Middle frontal gyrus (tissue), 1 donor: ENCODE data around the gene ATP2B3.

Experiments
- DNase-seq: peaks from one replicate; pipeline ENCODE4 v3.0.0-alpha.2; 2015; ENCODE audit warnings: low spot score; ENCODE audit errors: extremely low spot score

The ATP2B3 gene

DNA sequence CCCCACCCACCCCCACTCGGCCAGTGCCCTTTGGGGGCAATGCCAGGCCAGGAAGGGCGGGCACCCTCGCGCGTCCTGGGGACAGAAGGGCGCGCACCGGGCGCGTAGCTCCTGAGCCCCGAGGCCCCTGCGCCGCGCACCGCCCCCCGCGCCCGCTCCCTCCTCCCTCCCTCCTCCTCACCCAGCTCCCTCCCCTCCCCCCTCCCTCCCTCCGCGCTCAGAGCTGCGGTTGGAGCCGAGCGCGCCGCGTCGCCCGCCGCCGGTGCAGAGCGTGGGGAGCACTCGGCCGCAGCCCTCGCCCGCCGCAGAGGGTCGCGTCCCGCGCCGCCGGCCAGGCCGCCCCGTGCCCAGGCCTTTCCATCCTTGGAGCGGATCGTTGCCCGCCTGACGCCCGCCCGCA lies at the start of gene ATP2B3:
Gene ATP2B3 (plus strand): TSS at position 220 of the 400 bp plus-strand sequence. CDS start 18,606 bp downstream, outside the sequence.
- DNase-seq = no peak

DNA sequence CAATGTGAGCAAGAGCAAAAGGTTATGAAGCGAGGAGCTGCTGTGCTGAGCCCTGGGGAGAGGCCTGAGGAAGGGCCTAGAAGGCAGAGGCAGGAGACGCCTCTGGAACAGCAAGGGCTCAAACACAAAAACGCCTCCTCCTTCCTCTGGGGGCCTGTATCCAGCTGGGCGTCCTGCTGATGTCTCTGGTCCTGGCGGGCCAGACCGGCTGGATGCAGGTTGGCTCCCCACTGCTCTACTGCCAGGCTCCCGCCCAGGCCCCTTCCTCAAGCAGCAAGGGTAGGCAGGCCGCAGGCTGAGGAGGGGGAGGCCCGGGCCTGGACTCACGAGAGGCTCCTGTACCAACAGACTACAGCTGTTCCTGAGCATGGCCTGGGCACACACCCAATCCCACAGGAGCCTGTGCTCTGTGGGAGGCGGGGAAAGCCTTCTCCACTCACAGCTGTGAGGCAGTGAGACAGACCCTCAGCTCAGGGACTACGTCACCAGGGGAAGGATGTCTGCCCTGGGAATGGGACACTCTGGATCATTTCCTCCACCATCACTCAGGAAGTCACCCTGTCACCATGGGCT lies 49.3 kb upstream of the ATP2B3 start:
- DNase-seq = no peak

DNA sequence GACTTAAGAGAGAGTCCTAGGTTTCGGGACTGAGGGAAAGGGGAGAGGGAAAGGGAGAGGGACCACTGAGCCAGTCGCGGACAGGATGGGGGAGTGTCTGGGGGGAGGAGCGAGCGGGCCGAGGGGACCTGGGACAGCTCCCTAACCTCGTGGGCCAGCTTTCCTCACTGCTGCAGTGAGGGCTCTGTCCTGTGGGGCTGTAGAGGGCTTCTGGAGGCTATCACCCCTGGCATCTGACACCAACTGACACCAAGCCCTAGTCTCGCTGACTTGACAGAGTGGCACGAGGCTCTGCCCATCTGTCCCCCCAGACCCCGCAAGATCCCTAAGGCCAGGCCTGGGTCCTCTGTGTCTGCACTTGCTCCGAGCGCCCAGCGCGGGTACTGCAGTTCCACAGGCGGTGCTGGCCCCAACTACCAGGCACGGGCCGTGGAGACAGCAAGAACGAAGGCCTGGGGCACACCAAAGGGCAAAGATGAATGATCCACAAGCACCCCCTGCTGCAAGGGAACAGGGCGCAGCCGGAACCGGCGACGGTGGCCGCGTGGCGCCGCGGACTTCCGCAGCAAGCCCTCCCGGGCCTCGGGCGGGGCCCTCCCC lies 47.5 kb upstream of the ATP2B3 start:
- no peak for DNase-seq

DNA sequence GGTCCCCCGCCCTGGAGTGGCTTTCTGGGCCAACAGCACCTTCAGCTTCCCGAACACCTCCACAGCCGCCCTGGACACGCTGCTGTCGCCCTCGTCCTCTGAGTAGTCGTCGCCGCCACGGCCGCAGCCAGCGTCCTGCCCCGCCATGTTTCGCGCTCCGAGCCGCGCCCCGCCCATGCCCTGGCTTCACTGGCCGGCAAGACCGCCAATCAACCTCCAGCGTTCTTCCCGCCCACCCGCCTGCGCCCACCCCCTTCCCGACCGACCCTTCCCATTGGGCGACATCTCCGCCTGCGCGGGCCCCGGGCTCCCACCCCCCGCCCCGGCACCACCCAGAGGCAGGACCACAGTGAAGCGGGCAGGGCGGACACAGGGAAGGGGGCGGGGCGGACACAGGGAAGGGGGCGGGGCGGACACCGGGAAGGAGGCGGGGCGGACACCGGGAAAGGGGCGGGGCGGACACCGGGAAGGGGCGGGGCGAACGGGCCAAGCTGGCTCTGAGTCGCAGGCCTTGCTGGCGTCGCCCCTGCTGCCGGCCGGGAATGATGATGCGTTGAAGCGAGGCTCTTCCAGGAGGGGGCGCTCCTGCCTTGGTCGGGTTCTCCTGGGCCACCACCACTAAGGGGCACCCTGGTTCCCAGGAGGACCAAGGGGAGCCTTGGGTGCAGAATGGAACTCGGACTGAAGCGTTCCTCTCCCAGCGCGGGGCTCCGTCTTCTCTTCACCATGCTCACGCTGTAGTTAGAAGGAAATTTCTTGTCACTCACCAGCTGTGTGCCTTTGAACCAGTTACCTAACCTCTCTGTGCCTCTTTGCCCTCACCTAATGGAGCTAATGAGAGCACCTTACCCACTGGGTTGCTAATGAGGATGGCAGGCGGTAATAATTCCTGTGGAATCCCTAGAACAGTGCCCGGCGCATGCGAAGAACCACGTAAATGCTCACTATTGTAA lies 46.8 kb upstream of the ATP2B3 start, which contains the start of gene HAUS7:
Gene HAUS7 (minus strand): TSS at position 166 of the 953 bp plus-strand sequence. CDS start 19 bp downstream, at position 147.
- peak; percentile 69 for DNase-seq

DNA sequence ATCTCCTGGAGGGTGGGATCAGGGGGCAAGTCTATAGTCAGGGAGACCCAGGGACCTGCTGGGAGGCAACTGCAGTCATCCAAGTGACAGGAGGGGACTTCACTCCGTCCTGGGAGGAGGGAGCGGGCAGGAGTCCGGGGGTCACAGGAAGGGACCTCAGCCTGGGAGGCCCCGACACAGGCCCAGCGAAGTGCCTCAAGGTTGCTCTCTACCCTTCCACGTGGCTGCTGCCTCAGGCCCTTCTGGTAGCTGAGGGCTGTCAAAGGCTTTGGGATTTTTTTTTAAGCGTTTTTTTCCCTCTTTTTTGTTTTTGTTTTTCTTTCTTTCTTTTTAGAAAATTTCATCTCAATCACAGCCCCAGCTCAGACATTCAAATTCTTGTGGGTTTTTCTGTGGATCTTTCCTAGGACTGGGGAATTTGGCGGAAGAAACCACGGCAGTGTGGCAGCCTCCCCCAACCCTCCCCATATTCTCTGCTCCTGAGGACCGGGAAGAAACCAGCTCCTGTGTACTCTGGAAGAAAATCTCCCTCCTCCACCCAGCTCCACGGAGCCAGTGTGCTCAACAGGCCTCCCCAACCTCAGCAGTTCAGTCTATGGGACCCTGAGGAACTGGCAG lies 45.7 kb upstream of the ATP2B3 start:
- DNase-seq = no peak

DNA sequence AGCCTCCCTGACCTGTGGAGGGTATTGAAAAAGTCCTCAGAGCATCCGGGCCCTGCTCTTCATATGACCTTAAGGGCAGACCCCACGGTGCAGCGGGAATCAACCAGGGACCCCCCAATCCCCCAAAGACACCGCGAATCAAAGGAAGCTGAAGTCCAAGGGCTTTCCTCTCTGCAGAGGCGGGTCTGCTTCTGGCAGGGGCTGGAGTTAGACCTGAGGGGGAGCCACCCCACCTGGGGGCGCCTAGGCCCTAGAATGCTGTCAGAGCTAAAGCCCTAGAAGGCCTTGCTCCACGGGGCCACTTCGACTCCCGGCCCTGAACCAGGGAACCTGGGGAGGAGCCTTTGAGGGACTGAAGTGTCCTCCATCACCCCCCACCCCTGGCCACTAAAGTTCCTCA lies 44.3 kb upstream of the ATP2B3 start:
- DNase-seq = no peak

DNA sequence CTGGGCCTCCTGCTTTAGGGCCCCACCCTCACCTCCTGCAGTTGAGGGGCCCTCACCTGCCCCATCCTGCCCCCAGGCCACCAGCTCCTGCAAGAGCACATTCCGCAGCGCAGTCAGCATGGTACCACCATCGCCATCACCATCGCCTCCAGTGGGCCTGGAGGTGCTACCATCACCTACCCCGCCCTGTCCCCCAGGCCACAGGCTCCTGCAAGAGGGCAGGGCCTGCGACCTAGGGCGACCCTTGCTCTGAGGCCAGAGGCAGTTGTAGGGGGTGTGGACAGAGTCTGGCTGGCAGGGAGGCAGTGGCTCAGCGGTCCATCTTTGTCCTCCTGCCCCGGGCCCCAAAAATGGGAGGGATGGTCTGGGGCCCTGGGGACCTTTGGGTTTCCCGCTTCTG lies 43.2 kb upstream of the ATP2B3 start:
- no peak for DNase-seq

DNA sequence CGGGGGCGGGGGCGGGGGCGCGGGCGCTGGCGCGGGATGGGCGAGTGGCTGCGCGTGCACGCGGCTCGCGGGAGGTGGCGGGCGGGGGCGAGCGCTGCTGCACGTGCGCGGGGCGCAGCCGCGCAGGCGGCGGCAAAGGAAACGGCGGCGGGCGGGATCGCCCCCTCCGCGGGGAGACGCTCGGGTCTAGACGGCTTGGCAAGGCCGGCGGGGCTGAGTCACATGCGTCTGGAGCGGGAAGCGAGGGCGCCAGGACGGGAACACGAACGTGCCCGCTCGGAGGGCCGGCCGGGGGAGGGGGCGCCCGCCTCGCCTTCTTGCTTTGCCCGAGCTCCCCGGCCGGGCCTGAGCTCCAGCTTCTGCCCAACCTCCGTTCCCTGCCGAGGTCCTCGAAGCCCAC lies 42.7 kb upstream of the ATP2B3 start:
- no peak for DNase-seq

DNA sequence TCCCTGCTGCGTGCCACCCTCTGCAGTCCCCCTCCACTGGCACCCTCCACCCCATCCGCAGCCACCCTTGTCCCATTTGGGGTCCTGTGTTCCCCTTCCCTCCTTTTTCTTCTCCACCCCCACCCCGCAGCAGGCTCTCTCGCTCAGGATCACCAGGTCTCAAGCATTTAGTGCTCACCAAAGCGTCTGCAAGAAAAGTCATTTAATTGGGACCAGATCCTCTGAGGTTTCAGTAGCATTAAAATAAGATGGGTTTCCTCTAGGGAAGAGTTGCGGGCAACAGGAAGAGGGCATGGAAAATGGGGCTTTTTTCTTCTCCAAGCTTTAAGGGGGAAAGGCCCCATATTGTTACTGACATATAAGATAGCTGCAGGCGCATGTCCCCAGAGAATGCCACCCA lies 42.2 kb upstream of the ATP2B3 start:
- no peak for DNase-seq

DNA sequence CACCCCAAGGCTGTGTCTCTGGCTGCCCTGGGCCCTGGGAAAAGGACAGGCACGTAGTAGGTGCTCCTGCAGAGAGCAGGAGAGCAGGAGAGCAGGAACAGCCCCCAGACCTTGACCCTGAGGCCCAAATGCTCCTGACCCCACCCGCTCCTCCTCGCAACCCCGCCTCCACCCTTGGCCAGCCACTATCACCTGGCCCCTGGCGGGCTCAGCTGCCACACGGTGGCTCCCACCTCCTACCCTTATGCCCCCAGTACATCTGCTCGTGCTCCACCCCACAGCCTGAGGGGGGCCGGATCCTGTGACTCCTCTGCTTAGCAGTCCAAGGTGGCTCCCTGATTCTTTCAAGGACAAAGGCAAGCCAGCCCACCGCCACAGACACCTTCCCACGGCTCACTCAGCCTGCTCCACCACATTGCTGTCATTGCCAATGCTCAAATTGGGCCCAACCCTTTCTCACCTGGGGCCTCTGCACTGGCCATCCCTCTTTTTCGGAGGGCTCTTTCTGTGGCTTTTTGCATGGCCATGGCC lies 41.6 kb upstream of the ATP2B3 start:
- DNase-seq = no peak

DNA sequence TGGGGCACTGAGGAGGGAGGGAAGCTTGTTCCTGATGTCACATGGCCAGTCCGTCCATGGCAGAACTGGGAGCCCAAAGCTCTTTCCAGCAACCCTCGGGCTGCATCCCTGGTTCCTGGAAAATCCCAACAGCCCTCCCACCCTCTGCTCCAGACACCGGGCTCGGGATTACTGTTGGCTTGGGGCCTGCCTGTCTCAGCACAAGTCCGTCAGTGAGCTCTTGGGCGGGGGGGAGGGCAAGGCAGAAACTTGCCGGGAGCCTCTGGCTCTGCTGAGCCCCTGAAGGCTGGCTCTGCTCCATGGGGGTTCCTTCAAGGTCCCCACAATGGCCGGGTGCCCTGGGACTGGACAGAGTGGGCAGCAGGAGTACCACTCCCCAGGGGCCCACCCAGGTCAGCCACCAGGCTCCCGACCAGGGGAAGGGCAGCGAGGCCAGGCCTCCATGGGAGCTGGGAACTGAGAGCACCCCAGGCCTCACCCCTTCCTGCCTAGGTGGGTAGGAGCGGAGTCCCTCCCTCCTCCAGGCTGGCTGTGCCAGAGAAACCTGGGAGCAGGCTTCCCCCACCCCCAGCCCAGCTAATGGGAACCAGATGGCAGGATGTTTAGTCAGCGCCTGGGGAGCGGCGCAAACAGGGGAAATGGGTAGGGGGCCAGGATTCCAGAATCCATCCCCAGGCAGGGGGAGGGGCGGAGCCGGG lies 40.6 kb upstream of the ATP2B3 start:
- DNase-seq = no peak

DNA sequence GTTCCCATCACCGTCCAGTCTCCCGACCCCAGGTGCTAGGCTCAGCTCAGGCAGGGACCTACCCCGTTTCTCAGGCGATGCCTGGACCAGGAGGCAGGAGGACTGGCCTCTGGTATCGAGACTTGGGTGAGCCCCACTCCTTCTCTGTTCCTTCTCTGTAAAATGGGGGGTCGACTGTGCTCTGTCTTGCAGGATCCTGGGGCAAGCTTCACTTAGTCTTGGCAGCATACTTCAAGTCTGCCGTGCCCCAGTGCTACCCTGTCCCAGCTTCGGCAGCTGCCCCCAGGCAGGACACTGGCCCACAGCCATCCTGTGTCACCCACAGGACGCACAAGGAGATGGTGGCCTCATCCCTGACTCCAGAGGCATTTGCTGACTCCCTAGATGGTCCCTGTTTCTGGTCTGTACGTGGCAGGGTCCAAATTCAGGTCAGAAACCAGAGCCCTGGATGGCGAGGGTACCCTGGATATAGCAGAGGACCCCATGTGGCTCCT lies 40.0 kb upstream of the ATP2B3 start:
- DNase-seq = no peak

DNA sequence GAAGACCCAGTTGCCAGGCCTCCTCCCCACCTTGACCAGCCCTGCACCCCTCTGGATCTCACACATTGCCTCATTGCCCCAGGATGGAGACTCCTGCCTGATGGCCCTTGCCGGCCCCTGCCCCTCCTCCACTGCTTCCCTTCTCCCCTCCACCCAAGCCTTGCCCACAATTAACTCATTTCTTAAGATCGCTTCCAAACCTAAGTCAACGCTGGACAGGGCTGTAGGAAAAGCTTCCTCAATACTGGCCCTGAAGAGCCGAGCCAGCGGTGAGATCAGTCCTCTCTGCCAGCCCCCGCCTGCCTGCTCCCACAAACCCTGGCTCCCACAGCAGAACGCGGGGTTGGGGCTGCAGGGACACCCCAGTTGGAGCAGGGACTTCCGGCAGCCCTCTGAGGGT lies 39.5 kb upstream of the ATP2B3 start:
- no peak for DNase-seq

DNA sequence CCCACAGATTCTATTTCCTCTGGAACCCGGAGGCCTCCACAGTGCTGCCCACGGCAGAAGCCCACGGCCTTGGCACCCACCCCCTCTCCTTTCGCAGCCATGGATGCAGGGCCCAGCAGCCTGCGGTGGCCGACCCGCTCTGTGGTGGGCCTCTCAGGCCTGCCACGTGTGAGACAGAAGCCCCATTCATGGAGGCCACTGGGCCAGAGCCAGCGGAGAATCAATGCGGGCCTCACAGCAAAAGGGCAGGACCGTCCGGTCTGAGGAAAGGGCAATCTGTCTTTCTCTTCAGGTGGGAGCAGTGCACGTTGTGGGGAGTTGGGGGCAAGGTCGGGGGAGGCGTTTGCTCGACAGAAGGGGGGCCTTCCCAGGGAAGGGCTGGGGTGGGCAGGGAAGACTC lies 38.7 kb upstream of the ATP2B3 start:
- no peak for DNase-seq

DNA sequence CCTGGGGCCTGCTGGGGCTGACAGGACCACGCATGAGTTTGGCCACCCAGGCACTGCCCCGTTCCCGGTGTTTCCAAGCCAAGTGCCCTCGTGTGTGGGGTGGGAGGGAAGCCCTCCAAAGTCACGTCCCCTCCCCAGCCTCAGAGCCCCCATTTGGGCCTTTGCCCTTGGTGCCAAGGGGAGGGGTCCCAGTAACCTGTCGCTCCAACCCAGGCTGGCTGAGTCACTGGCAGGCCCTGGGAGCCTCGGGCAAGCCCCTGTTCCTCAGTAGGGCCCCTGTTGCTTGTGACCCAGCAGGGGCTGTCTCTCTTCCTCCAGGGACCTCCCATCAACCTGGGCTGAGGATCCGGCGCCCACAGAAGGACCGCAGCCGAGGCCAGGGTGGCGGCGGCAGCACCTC lies 36.4 kb upstream of the ATP2B3 start:
- no peak for DNase-seq

DNA sequence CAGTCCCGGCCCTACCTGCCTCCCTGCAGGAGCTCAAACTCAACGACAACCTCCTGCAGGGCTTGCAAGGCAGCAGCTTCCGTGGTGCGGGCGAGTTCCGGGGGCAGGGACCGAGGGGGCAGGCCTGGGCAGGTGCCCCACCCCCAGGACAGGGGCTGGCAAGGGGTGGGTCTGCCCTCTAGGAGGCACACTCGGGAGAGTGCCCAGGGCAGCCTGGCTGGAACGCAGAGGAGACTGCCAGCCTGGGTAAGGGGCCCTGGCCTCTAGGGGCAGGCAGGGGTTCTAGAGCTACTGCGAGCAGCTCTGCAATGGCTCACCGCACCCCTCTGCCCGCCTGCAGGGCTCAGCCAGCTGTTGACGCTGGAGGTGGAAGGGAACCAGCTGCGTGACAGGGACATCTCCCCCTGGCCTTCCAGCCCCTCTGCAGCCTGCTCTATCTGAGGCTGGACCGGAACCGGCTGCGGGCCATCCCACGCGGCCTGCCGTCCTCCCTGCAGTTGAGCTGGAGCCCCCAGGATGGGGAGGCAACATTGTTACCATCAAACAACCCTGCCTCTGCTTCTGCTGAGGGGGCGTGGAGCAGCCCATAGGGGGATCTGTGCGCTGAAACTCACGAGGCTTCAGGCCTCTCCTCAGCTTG lies 34.9 kb upstream of the ATP2B3 start:
- no peak for DNase-seq

DNA sequence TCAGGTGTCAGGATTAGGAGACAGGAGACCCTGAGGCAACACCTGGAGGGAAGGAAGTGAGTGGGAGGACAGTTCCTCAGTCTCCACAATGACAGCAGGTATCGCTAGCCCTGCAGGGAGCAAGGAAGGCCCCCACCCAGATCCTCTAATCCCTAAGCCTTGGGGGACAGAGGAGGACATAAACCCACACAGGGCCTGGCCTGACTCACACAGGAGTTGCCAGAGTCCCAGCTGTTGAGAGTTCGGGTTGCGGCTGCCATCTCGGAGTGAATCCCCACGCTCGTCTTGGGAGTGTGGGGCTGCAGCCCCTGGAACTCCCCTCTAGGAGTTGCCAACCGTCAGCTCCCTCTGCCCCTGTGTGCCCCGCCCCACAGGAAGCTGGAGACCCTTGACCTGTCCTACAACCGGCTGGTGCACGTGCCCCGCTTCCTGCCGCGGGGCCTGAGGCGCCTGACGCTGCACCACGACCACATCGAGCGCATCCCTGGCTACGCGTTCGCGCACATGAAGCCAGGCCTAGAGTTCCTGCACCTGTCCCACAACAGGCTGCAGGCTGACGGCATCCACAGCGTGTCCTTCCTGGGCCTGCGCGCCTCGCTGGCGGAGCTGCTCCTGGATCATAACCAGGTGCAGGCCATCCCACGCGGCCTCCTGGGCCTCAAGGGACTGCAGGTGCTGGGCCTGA lies 31.9 kb upstream of the ATP2B3 start:
- DNase-seq = no peak

DNA sequence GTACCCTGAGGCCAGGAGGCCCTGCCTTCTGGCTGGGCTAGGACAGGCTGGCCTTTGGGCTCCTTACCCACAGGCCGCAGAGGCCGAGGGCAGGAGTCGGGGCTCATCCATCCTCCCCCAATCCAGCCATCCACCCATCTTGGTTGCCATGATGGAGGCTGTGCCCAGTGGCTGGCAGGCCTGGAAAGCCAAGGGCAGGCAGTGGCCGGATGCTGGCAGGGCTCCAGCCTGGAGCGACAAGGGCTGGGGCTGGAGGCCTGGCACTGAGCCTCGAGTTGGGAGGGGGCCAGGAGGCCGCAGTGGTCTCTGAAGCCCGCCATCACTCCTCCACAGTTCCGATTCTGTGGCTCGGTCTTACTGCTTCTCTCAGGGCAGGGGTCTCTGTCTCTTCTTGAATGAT lies 31.3 kb upstream of the ATP2B3 start:
- no peak for DNase-seq

DNA sequence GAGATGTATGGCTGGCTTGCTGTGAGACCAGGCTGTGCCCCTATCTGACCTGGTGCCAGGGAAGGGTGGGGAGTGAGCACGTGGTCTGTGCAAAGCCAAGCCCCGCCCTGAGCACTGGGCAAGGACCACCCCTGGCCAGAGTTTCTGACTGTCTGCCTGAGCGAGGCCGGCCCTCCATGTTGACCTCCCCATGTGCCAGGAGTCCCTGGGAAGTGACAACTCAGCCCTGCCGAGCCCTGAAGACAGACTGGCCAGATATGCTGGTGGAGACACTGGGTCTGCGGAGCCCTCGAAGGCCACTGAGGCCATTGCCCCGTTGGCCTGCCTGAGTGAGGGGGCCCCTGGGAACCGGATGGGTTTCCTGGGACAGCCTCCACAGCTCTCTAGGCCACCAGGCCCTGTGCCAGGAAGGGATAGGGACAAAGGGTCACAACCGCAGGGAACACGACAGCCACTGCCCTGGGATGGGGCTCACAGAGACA lies 29.8 kb upstream of the ATP2B3 start:
- no peak for DNase-seq
